Suprapubic skin (tissue), 4 donors: Measurements from ENCODE around the gene CIB1. TPM values are rescaled to one million over a fixed set of nuclear protein-coding genes. Genes with fewer than 3 reads are reported as not detected.
"Not testable (repeated sequence)": the region's sequence is repeated elsewhere in the genome, so short reads cannot be mapped to it uniquely, and the experiment has no call there.

Source experiments
- DNase-seq, 2 donors: peaks; one replicate each; pipeline ENCODE4 v3.0.0-alpha.2; 2019; ENCODE audit warnings: low spot score in 2 of 2
- H3K27ac ChIP-seq: fragments of 200-600 bp; sonication (generic); one replicate; pipeline ENCODE4 v1.5.1; 2019
- H3K27me3 ChIP-seq: fragments of 200-600 bp; sonication (generic); one replicate; pipeline ENCODE4 v1.5.1; 2019
- H3K36me3 ChIP-seq: fragments of 200-600 bp; sonication (generic); one replicate; pipeline ENCODE4 v1.5.1; 2019
- H3K4me1 ChIP-seq: fragments of 200-600 bp; sonication (generic); one replicate; pipeline ENCODE4 v1.5.1; 2019
- H3K4me3 ChIP-seq: fragments of 200-600 bp; sonication (generic); one replicate; pipeline ENCODE4 v1.5.1; 2019; ENCODE audit warnings: mild to moderate bottlenecking
- H3K9me3 ChIP-seq: fragments of 200-600 bp; sonication (generic); one replicate; pipeline ENCODE4 v1.5.1; 2019
- EP300 ChIP-seq: sonication (generic); formaldehyde crosslinking; IDR thresholded peaks from one replicate; pipeline ENCODE4 v1.6.1; 2017; ENCODE audit warnings: antibody characterized with exemption
- POLR2A ChIP-seq, 2 donors: fragments of 450-650 bp; IDR thresholded peaks; one replicate each; pipeline ENCODE4 v1.6.1; 2017; ENCODE audit warnings: antibody characterized with exemption in 2 of 2, mild to moderate bottlenecking in 2 of 2, moderate library complexity in 2 of 2
- POLR2AphosphoS5 ChIP-seq, 3 donors: sonication (generic); formaldehyde crosslinking; IDR thresholded peaks; one replicate each; pipeline ENCODE4 v1.6.1; 2017; ENCODE audit warnings: antibody characterized with exemption in 3 of 3
- WGBS: methylation state at CpG from one replicate; pipeline ENCODE4 v1.1.5; 2018; 5-methylcytosine and 5-hydroxymethylcytosine counted together
- total RNA-seq, 4 donors: library from RNA; depleted of rRNA; stranded (reverse); fragments of >200 nt; gene quantifications; one replicate each; pipeline ENCODE4 v1.1.0, GENCODE V29; 2016
- TF ChIP-seq, protein P1 (sequence below), 2 donors: fragments of 200-600 bp in 1 of 2; fragments of 450-650 bp in 1 of 2; sonication (generic) in 1 of 2; IDR thresholded peaks; one replicate each; pipeline ENCODE4 v1.5.1; 2016 to 2019; ENCODE audit warnings: antibody characterized with exemption in 2 of 2, mild to moderate bottlenecking in 1 of 2, moderate library complexity in 1 of 2

CIB1 gene
- total RNA-seq, 4 donors from 2014 or later: 16.2 to 41.9 (median 29.7) TPM

DNA sequence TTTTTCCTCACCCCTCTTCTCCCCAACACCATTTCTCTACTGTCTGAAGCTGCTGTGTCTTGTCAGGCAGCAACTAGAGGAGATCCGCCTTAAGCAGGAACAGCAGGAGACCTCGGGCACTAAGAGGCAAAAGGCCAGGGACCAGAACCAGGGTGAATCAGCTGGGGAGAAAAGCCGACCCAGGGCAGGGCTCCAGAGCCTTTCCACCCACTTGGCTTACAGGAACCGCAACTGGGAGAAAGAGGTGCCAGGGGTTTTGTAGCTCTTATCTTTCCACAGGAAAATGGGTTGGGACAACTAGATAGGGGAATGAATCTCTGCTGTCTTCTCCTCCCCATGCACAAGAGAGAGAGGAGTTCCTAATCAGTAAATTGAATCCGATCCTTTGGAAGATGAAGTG, 28.7 kb upstream of the CIB1 start:
- Histone ChIP-seq H3K27ac (peak overlapping the region; percentile 4), H3K4me3 (no peak overlapping the region), H3K9me3 (no peaks in the 10 kb centered on the region), H3K36me3 (no peaks in the 10 kb centered on the region), H3K4me1 (peaks cover 33% of the 10 kb centered on the region), H3K27me3 (no peaks in the 10 kb centered on the region)
- WGBS: 57% methylated on average over 5 of the region's 5 CpGs
- TF ChIP-seq, protein P1, sequence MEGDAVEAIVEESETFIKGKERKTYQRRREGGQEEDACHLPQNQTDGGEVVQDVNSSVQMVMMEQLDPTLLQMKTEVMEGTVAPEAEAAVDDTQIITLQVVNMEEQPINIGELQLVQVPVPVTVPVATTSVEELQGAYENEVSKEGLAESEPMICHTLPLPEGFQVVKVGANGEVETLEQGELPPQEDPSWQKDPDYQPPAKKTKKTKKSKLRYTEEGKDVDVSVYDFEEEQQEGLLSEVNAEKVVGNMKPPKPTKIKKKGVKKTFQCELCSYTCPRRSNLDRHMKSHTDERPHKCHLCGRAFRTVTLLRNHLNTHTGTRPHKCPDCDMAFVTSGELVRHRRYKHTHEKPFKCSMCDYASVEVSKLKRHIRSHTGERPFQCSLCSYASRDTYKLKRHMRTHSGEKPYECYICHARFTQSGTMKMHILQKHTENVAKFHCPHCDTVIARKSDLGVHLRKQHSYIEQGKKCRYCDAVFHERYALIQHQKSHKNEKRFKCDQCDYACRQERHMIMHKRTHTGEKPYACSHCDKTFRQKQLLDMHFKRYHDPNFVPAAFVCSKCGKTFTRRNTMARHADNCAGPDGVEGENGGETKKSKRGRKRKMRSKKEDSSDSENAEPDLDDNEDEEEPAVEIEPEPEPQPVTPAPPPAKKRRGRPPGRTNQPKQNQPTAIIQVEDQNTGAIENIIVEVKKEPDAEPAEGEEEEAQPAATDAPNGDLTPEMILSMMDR (IDR thresholded peaks at IDR 0.05): no peak
- TF ChIP-seq POLR2AphosphoS5 (IDR thresholded peaks at IDR 0.05): no peak
- TF ChIP-seq POLR2A (IDR thresholded peaks at IDR 0.05): no peak
- TF ChIP-seq EP300: no peak
- no peak for DNase-seq

DNA sequence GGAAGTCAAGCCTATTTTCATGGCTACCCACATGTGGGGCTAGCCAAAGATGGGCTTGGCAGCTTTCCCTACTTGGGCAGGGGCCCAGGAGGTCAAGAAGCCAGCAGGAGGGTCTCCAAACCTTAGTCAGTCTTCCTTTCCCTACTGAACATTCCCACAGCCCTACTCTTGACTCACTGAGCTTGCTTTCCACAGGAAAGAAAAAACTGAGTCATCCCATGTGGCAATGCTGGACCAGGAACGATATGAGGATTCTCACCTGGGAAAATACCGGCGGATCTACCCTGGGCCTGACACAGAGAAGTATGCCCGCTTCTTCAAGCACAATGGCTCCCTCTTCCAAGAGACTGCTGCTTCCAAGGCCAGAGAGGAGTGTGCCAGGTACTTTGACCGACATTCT, 28.1 kb upstream of the CIB1 start:
- no peaks in the 10 kb centered on the region for H3K9me3 ChIP-seq
- H3K27ac ChIP-seq: peak overlapping the region; percentile 4
- WGBS: 70% methylated on average over 3 of the region's 5 CpGs

DNA sequence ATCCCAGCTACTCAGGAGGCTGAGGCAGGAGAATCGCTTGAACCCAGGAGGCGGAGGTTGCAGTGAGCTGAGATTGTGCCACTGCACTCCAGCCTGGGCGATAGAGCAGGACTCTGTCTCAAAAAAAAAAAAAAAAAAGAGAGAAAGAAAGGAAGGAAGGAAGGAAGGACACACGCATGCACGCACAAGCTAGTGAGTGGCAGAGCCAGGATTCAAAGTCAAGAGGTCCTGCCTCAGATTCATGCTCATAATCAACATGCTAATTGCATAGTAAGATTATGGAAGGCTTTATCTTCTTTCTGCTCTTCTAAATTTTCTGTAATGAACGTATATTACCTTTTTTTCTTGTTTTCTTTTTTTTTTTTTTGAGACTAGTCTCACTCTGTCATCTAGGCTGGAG, 27.0 kb upstream of the CIB1 start:
- not testable (repeated sequence) for H3K9me3 ChIP-seq, H3K4me3 ChIP-seq, H3K36me3 ChIP-seq, H3K27ac ChIP-seq, DNase-seq, H3K27me3 ChIP-seq
- 84% methylated on average over 6 of the region's 6 CpGs for WGBS
- peaks cover 21% of the 10 kb centered on the region for H3K4me1 ChIP-seq

More for the DNA sequence above, 28.1 kb upstream of the CIB1 start:
- H3K27me3 ChIP-seq: no peaks in the 10 kb centered on the region
- H3K36me3 ChIP-seq: no peaks in the 10 kb centered on the region
- TF ChIP-seq, protein P1 (IDR thresholded peaks at IDR 0.05): no peak
- TF ChIP-seq POLR2AphosphoS5 (IDR thresholded peaks at IDR 0.05): no peak
- no peak for TF ChIP-seq POLR2A (IDR thresholded peaks at IDR 0.05)
- no peak for TF ChIP-seq EP300
- H3K4me1 ChIP-seq: peaks cover 27% of the 10 kb centered on the region
- no peak for DNase-seq
- H3K4me3 ChIP-seq: no peak overlapping the region

DNA sequence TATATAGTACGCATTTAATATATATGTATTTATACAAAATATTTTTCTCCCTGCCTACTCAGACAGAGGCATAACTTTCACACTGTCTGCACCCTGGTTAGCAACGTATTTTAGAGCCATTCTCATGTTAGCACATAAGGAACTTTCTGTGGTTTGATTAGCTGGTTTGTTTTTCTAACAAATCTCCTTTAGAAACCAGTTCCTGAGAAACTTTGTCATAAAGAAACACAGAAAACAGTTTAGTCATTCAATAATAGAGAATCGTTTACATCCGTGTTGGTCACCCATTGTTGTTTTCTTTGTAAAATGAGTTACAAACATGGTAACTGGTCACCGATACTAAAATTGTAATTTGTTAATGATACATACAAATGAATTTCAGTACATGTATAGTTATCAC, 25.8 kb upstream of the CIB1 start:
- Histone ChIP-seq H3K9me3 (no peaks in the 10 kb centered on the region), H3K4me1 (peaks cover 15% of the 10 kb centered on the region), H3K4me3 (no peak overlapping the region), H3K27me3 (no peaks in the 10 kb centered on the region), H3K27ac (no peak overlapping the region), H3K36me3 (no peaks in the 10 kb centered on the region)
- no peak for TF ChIP-seq POLR2A (IDR thresholded peaks at IDR 0.05)
- TF ChIP-seq POLR2AphosphoS5 (IDR thresholded peaks at IDR 0.05): no peak
- TF ChIP-seq EP300: no peak
- TF ChIP-seq, protein P1 (IDR thresholded peaks at IDR 0.05): no peak
- WGBS: 87% methylated on average over 5 of the region's 5 CpGs
- no peak for DNase-seq

DNA sequence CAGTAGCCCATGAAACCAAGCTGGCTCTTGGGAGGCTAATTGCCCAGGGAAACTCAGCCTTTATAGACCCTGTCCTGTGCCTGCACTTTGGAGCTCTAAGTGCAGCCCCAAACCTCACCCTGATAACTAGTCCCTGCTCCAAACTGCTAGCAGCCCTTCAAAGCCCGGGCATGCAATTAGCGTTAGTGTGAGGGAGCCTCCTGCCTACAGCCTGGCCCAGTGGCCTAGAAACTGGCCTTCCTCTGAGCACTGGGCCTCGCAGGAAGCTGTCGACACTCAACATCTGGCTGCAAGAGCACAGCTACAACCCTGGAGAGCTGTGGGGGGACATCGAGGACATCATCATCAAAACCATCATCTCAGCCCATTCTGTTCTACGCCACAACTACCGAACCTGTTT, 24.0 kb upstream of the CIB1 start:
- TF ChIP-seq, protein P1 (IDR thresholded peaks at IDR 0.05): no peak
- TF ChIP-seq EP300 (no peak), POLR2AphosphoS5 (IDR thresholded peaks at IDR 0.05) (no peak), POLR2A (IDR thresholded peaks at IDR 0.05) (no peak)

DNA sequence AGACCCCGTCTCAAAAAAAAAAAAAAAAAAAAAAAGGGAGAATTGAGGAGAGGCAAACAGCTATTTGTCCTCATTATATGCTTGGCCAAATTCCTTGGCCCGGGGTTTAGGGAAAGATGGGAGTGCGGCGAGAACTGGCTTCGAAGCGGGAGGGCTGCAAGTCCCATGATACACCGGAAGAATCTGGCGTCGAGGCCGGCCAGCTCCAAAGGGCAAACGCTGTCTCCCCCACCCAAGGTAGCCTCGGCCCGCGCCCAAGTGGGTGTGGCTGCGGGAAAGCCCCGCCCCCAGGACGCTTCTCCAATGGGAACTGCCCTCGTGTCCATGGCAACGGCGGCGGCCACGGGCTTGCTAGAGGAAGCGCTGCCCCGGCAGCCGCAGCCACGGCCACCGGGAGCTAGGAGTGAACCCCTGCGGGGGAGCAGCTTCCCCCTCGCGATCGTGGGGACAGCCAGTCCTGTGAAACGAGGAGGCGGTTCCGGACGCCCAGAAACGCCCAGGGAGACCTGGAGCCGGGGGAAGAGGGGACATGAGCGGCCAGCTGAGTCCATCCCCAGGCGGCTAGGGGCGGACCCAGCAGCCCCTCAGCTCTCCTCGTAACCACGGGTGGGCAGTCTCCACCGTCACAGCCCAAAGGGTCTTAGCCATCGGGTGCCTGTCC, 15.6 kb upstream of the CIB1 start, which contains the start of gene TTLL13:
TSS of gene TTLL13 (plus strand) at position 354 of the 661 bp plus-strand sequence. CDS start 1,075 bp downstream, outside the sequence.
- WGBS: 4% methylated on average over 25 of the region's 44 CpGs

More for the DNA sequence above, 24.0 kb upstream of the CIB1 start:
- Histone ChIP-seq H3K27ac (no peak overlapping the region), H3K36me3 (no peaks in the 10 kb centered on the region), H3K27me3 (no peaks in the 10 kb centered on the region), H3K4me1 (peaks cover 10% of the 10 kb centered on the region), H3K4me3 (no peak overlapping the region), H3K9me3 (no peaks in the 10 kb centered on the region)
- no peak for DNase-seq
- WGBS: 80% methylated on average over 5 of the region's 7 CpGs

More for the DNA sequence above, 15.6 kb upstream of the CIB1 start, which contains the start of gene TTLL13:
- DNase-seq: peak; percentile 95 to 96
- Histone ChIP-seq H3K36me3 (no peaks in the 10 kb centered on the region), H3K27me3 (no peaks in the 10 kb centered on the region), H3K9me3 (no peaks in the 10 kb centered on the region), H3K4me1 (peaks cover 7% of the 10 kb centered on the region), H3K27ac (no peak within 1 kb of the TSS), H3K4me3 (peak within 1 kb of the TSS; percentile 56)
- TF ChIP-seq EP300 (no peak), POLR2AphosphoS5 (IDR thresholded peaks at IDR 0.05) (no peak), POLR2A (IDR thresholded peaks at IDR 0.05) (no peak)
- TF ChIP-seq, protein P1 (IDR thresholded peaks at IDR 0.05): no peak
